ENCODE data around the gene NPC1. TPM values are rescaled to one million over a fixed set of nuclear protein-coding genes. Genes with fewer than 3 reads are reported as not detected.

The NPC1 gene
- total RNA-seq, result 100 to 1,000 TPM in 1 of 3 donors, 10 to 100 TPM in 2; 39.5 to 100 (median 81.3) TPM

- TF ChIP-seq POLR2AphosphoS5 (IDR thresholded peaks at IDR 0.05) (peak; percentile 90 to 91 (median 90)), POLR2A (IDR thresholded peaks at IDR 0.05) (peak; percentile 91)
- TF ChIP-seq, protein P1, sequence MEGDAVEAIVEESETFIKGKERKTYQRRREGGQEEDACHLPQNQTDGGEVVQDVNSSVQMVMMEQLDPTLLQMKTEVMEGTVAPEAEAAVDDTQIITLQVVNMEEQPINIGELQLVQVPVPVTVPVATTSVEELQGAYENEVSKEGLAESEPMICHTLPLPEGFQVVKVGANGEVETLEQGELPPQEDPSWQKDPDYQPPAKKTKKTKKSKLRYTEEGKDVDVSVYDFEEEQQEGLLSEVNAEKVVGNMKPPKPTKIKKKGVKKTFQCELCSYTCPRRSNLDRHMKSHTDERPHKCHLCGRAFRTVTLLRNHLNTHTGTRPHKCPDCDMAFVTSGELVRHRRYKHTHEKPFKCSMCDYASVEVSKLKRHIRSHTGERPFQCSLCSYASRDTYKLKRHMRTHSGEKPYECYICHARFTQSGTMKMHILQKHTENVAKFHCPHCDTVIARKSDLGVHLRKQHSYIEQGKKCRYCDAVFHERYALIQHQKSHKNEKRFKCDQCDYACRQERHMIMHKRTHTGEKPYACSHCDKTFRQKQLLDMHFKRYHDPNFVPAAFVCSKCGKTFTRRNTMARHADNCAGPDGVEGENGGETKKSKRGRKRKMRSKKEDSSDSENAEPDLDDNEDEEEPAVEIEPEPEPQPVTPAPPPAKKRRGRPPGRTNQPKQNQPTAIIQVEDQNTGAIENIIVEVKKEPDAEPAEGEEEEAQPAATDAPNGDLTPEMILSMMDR (IDR thresholded peaks at IDR 0.05), result peak; percentile 70 to 87 (median 80)
- intact Hi-C loops (cut with DNase I; ENCODE audit: low total_unique reads), result no loop called here
- Histone ChIP-seq H3K36me3 (no peaks in the 10 kb centered on the region), H3K4me3 (peak within 1 kb of the TSS; percentile 86 to 99 (median 91)), H3K9me3 (no peaks in the 10 kb centered on the region), H3K27me3 (no peaks in the 10 kb centered on the region), H3K27ac (peak within 1 kb of the TSS; percentile 98 to 100), H3K4me1 (peaks cover 0 to 11% of the 10 kb centered on the region in 2 donors)
- DNase-seq (ENCODE audit: low spot score in 2 of 2), result peak; percentile 92 to 94
These were observed at the start of gene NPC1 for GRCh38 chr18:23586249-23587196. TSS of gene NPC1 (minus strand) at chr18:23586506. CDS start at chr18:23586343, 163 bp downstream.

DNA sequence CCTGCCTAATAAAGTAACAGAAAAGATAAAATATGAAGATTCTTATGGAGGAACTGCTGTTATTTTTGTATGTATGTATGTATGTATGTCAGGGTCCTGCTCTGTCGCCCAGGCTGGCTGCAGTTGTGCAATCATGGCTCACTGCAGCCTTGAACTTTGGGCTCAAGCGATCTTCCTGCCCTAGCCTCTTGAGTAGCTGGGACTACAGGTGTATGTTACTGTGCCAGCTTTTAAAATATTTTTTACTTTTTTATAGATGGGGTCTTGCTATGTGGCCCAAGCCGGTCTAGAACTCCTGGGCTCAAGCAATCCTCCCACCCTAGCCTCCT, 49.7 kb upstream of the NPC1 start:
- intact Hi-C loops (cut with DNase I; ENCODE audit: low total_unique reads), result no loop called here
- Histone ChIP-seq H3K4me1 (no peaks in the 10 kb centered on the region), H3K9me3 (no peaks in the 10 kb centered on the region), H3K27ac (no peak overlapping the region), H3K4me3 (no peak overlapping the region), H3K36me3 (no peaks in the 10 kb centered on the region), H3K27me3 (no peaks in the 10 kb centered on the region)
- TF ChIP-seq, protein P1 (IDR thresholded peaks at IDR 0.05), result no peak
- TF ChIP-seq POLR2AphosphoS5 (IDR thresholded peaks at IDR 0.05), result no peak
- TF ChIP-seq POLR2A (IDR thresholded peaks at IDR 0.05), result no peak
- no peak for DNase-seq (ENCODE audit: low spot score in 2 of 2)

GRCh38 chr18:23635283-23636070, 49.2 kb upstream of the NPC1 start:
- H3K4me3 ChIP-seq, result no peak overlapping the region
- no peaks in the 10 kb centered on the region for H3K36me3 ChIP-seq
- H3K4me1 ChIP-seq, result no peaks in the 10 kb centered on the region
- DNase-seq (ENCODE audit: low spot score in 2 of 2), result no peak
- H3K9me3 ChIP-seq, result no peaks in the 10 kb centered on the region
- no peak for TF ChIP-seq POLR2AphosphoS5 (IDR thresholded peaks at IDR 0.05)
- TF ChIP-seq, protein P1 (IDR thresholded peaks at IDR 0.05), result no peak
- TF ChIP-seq POLR2A (IDR thresholded peaks at IDR 0.05), result no peak
- no peaks in the 10 kb centered on the region for H3K27me3 ChIP-seq
- H3K27ac ChIP-seq, result no peak overlapping the region
- intact Hi-C loops (cut with DNase I; ENCODE audit: low total_unique reads), result no loop called here

GRCh38 chr18:23634692-23635091, 48.4 kb upstream of the NPC1 start:
- no peaks in the 10 kb centered on the region for H3K27me3 ChIP-seq
- no peaks in the 10 kb centered on the region for H3K36me3 ChIP-seq
- H3K27ac ChIP-seq, result no peak overlapping the region
- no peaks in the 10 kb centered on the region for H3K4me1 ChIP-seq
- no peak for DNase-seq (ENCODE audit: low spot score in 2 of 2)
- no peaks in the 10 kb centered on the region for H3K9me3 ChIP-seq
- TF ChIP-seq, protein P1 (IDR thresholded peaks at IDR 0.05), result no peak
- TF ChIP-seq POLR2AphosphoS5 (IDR thresholded peaks at IDR 0.05) (no peak), POLR2A (IDR thresholded peaks at IDR 0.05) (no peak)
- no peak overlapping the region for H3K4me3 ChIP-seq
- intact Hi-C loops (cut with DNase I; ENCODE audit: low total_unique reads), result no loop called here
